PC-3 (cell line): Measurements from ENCODE around the gene CHAD. TPM values are rescaled to one million over a fixed set of nuclear protein-coding genes. Genes with fewer than 3 reads are reported as not detected.

Experiments
- ATAC-seq: fragments of 200-7000 bp; cut with Tn5 transposase; 2 replicates; pipeline ENCODE4 v1.9.1; 2020; ENCODE audit warnings: mild to moderate bottlenecking, moderate library complexity
- BruUV-seq: library from RNA; stranded (reverse); fragments of 400-500 nt; replicated peaks from 2 replicates; lab custom pipeline; 2021; lab: Mats Ljungman, UMichigan
- CTCF ChIA-PET: fragments of 300-600 bp; sonication (Branson Sonifier 250); formaldehyde crosslinking; loops from one replicate; lab custom pipeline; 2022; ENCODE audit warnings: antibody characterized with exemption; lab: Charles Lee
- POLR2A ChIA-PET: fragments of 300-600 bp; sonication (Branson Sonifier 250); formaldehyde crosslinking; loops from one replicate; lab custom pipeline; 2022; ENCODE audit warnings: antibody characterized with exemption; ENCODE audit not compliant: unreplicated experiment; lab: Charles Lee
- DNase-seq: peaks from one replicate; pipeline ENCODE4 v3.0.0-alpha.2; 2015
- H2AFZ ChIP-seq: fragments of 300-600 bp; sonication (generic); 2 replicates; pipeline ENCODE4 v1.6.0; 2016; ENCODE audit warnings: antibody characterized with exemption, low read length
- H3F3A ChIP-seq: fragments of 300-600 bp; sonication (generic); one replicate; pipeline ENCODE4 v1.6.0; 2017; ENCODE audit warnings: antibody characterized with exemption, low read length, control low read depth, mild to moderate bottlenecking; ENCODE audit not compliant: unreplicated experiment
- H3K27ac ChIP-seq: fragments of 300-600 bp; sonication (generic); 2 replicates; pipeline ENCODE4 v1.5.1; 2016; ENCODE audit warnings: mild to moderate bottlenecking, low read length
- H3K27me3 ChIP-seq: fragments of 300-600 bp; sonication (generic); 2 replicates; pipeline ENCODE4 v1.6.1; 2016; ENCODE audit warnings: low read length, mixed read lengths
- H3K36me3 ChIP-seq: fragments of 300-600 bp; sonication (generic); 2 replicates; pipeline ENCODE4 v1.6.1; 2016; ENCODE audit warnings: low read depth, mixed run types, low read length, mixed read lengths
- H3K4me1 ChIP-seq: fragments of 300-600 bp; sonication (generic); 2 replicates; pipeline ENCODE4 v1.5.1; 2016; ENCODE audit warnings: low read length; ENCODE audit not compliant: insufficient read depth
- H3K4me2 ChIP-seq: fragments of 300-600 bp; sonication (generic); 2 replicates; pipeline ENCODE4 v1.6.0; 2016; ENCODE audit warnings: low read length
- H3K4me3 ChIP-seq: fragments of 300-600 bp; sonication (generic); 2 replicates; pipeline ENCODE4 v1.5.1; 2016; ENCODE audit warnings: mild to moderate bottlenecking, low read length, mixed read lengths
- H3K79me2 ChIP-seq: fragments of 300-600 bp; sonication (generic); 2 replicates; pipeline ENCODE4 v1.6.1; 2017; ENCODE audit warnings: low read length, mixed read lengths
- H3K9ac ChIP-seq: fragments of 300-600 bp; sonication (generic); 2 replicates; pipeline ENCODE4 v1.6.0; 2016; ENCODE audit warnings: mild to moderate bottlenecking, low read length
- H3K9me2 ChIP-seq: fragments of 300-600 bp; sonication (generic); replicated peaks from 2 replicates; pipeline ENCODE4 v1.6.1; 2016; ENCODE audit warnings: mixed run types, low read length, mixed read lengths
- H3K9me3 ChIP-seq: fragments of 300-600 bp; sonication (generic); 2 replicates; pipeline ENCODE4 v1.6.1; 2016; ENCODE audit warnings: low read length, mixed read lengths
- H4K20me1 ChIP-seq: fragments of 300-600 bp; sonication (generic); 2 replicates; pipeline ENCODE4 v1.6.1; 2016; ENCODE audit warnings: low read length, mixed read lengths
- EZH2 ChIP-seq: fragments of 300-600 bp; sonication (generic); IDR thresholded peaks from one replicate; pipeline ENCODE4 v1.6.1; 2017; ENCODE audit warnings: antibody characterized with exemption, mild to moderate bottlenecking, low read length; ENCODE audit not compliant: unreplicated experiment
- EZH2phosphoT487 ChIP-seq: fragments of 300-600 bp; sonication (generic); IDR thresholded peaks from 2 replicates; pipeline ENCODE4 v1.6.1; 2018; ENCODE audit warnings: mild to moderate bottlenecking, antibody characterized with exemption, low read length, borderline replicate concordance
- intact Hi-C: fragments of 100-400 bp; cut with micrococcal nuclease; formaldehyde crosslinking; loops from 2 replicates; pipeline ENCODE4 v1.9.0; 2023
- total RNA-seq: library from RNA; depleted of rRNA; stranded (reverse); fragments of >200 nt; gene quantifications from 2 replicates; pipeline ENCODE4 v1.2.3, GENCODE V29; 2014
- TF ChIP-seq, protein P1 (sequence below): fragments of 300-600 bp; sonication (generic); conservative IDR thresholded peaks from 2 replicates; pipeline ENCODE4 v1.5.1; 2017; ENCODE audit warnings: antibody characterized with exemption, low read depth, mild to moderate bottlenecking, low read length

The CHAD gene
- total RNA-seq, 1 experiment from 2014 or later, result not detected

DNA sequence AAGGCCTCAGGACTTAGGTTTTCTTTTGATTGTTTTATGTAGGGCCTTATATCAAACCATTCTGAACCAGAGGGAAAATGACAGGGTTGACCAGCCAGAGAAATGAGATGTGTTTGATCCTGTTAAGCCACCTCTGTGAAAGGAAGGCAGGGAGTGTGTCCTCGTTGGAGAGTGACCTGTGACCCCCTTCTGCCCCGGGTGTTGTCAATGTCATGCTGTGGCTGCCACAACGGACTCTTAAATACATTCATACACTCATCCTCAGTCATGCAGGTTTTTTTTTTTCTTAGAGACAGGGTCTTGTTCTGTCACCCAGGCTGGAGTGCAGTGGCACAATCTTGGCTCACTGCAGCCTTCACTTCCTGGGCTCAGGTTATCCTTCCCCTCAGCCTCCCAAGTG is 45.7 kb upstream of the CHAD start:
- Histone ChIP-seq H3K9ac (no peak overlapping the region), H3K4me1 (peaks cover 12% of the 10 kb centered on the region), H3K4me3 (no peak overlapping the region), H3K27ac (no peak overlapping the region), H3K36me3 (no peaks in the 10 kb centered on the region), H3K79me2 (no peaks in the 10 kb centered on the region), H3K9me3 (no peaks in the 10 kb centered on the region), H2AFZ (no peak overlapping the region), H3K4me2 (no peak overlapping the region), H3K9me2 (no peaks in the 10 kb centered on the region), H4K20me1 (no peaks in the 10 kb centered on the region), H3K27me3 (no peaks in the 10 kb centered on the region), H3F3A (no peaks in the 10 kb centered on the region)
- intact Hi-C loops, result no loop called here
- CTCF ChIA-PET, result no interaction called here
- POLR2A ChIA-PET, result no interaction called here
- no peak for TF ChIP-seq EZH2
- no peak for TF ChIP-seq EZH2phosphoT487
- TF ChIP-seq, protein P1, sequence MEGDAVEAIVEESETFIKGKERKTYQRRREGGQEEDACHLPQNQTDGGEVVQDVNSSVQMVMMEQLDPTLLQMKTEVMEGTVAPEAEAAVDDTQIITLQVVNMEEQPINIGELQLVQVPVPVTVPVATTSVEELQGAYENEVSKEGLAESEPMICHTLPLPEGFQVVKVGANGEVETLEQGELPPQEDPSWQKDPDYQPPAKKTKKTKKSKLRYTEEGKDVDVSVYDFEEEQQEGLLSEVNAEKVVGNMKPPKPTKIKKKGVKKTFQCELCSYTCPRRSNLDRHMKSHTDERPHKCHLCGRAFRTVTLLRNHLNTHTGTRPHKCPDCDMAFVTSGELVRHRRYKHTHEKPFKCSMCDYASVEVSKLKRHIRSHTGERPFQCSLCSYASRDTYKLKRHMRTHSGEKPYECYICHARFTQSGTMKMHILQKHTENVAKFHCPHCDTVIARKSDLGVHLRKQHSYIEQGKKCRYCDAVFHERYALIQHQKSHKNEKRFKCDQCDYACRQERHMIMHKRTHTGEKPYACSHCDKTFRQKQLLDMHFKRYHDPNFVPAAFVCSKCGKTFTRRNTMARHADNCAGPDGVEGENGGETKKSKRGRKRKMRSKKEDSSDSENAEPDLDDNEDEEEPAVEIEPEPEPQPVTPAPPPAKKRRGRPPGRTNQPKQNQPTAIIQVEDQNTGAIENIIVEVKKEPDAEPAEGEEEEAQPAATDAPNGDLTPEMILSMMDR, result no peak
- no TSS peak for BruUV-seq
- ATAC-seq (no peak), DNase-seq (no peak)

DNA sequence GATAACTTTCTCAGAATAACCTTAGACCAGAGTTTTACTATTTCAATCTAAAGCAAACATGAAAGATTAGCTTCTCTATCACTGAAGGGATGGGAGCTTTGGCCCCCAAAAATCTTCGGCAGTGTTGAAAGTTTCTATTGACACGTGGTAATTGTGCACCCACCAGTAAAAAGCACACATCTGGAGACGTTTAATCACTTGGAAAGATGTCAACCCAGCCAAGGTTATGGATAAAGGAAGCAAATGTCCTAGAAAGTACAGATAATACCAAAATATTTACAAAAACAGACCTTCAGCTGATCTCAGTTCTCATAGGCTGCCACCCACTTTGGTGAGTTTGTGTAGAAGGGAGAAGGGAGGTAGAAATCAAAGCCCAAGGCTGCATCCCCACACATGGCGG is 44.8 kb upstream of the CHAD start:
- ATAC-seq, result no peak

DNA sequence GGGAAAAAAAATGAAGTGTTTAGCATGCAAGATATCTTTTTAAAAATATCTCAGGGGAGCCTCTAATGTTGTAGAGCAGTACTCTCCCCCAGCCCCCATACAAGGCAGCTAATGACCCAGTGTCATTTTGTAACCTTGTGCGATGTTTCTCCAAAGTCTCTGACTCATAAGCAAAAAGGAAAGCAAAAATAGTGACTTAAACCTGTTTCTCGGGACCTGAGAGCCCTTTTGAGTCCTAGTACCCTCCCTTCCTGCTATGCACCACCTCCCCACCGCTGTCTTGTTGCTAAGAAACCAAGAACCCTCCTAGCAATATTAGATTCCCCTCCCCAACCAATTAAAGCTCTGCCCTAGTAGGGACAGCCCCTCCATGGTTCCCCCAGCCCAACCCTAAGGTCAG is 42.4 kb upstream of the CHAD start:
- no peak overlapping the region for H3K27ac ChIP-seq
- H4K20me1 ChIP-seq, result no peaks in the 10 kb centered on the region
- no peak overlapping the region for H2AFZ ChIP-seq
- no peak overlapping the region for H3K9ac ChIP-seq
- H3K9me3 ChIP-seq, result no peaks in the 10 kb centered on the region
- POLR2A ChIA-PET, result no interaction called here
- intact Hi-C loops, result no loop called here
- H3K9me2 ChIP-seq, result no peaks in the 10 kb centered on the region
- H3K79me2 ChIP-seq, result no peaks in the 10 kb centered on the region
- peaks cover 15% of the 10 kb centered on the region for H3K4me1 ChIP-seq
- no peaks in the 10 kb centered on the region for H3K27me3 ChIP-seq
- H3K4me3 ChIP-seq, result no peak overlapping the region
- BruUV-seq, result no TSS peak
- no peaks in the 10 kb centered on the region for H3K36me3 ChIP-seq
- no peak for ATAC-seq
- peak; percentile 59 for DNase-seq
- H3K4me2 ChIP-seq, result peak overlapping the region; percentile 35
- CTCF ChIA-PET, result interaction anchor here (0.7 kb wide), 1 partner anchor 565 kb away, joined by 3 read pairs; no protein-coding TSS in a partner anchor
- TF ChIP-seq, protein P1, result no peak
- TF ChIP-seq EZH2 (no peak), EZH2phosphoT487 (no peak)
- H3F3A ChIP-seq, result no peaks in the 10 kb centered on the region

More for the DNA sequence above, 44.8 kb upstream of the CHAD start:
- Histone ChIP-seq H3K36me3 (no peaks in the 10 kb centered on the region), H3K4me3 (no peak overlapping the region), H3K4me1 (peaks cover 12% of the 10 kb centered on the region), H2AFZ (no peak overlapping the region), H3K27me3 (no peaks in the 10 kb centered on the region), H3K9me3 (no peaks in the 10 kb centered on the region), H3K4me2 (no peak overlapping the region), H3K9me2 (no peaks in the 10 kb centered on the region), H3K79me2 (no peaks in the 10 kb centered on the region), H3F3A (no peaks in the 10 kb centered on the region), H3K9ac (no peak overlapping the region), H3K27ac (no peak overlapping the region), H4K20me1 (no peaks in the 10 kb centered on the region)
- no TSS peak for BruUV-seq
- ChIA-PET CTCF (no interaction called here), POLR2A (no interaction called here)
- TF ChIP-seq EZH2phosphoT487, result no peak
- TF ChIP-seq, protein P1, result no peak
- TF ChIP-seq EZH2, result no peak
- no peak for DNase-seq
- intact Hi-C loops, result no loop called here
